H9 (cell line): ENCODE data around the gene CYTH4. TPM values are rescaled to one million over a fixed set of nuclear protein-coding genes. Genes with fewer than 3 reads are reported as not detected.

Source experiments
- DNase-seq: peaks from one replicate; pipeline ENCODE4 v3.0.0-alpha.2; 2017
- H2AFZ ChIP-seq: one replicate; pipeline ENCODE4 v1.6.1; 2013; ENCODE audit warnings: mild to moderate bottlenecking, low read length, control low read depth, moderate library complexity
- H2AK5ac ChIP-seq: 2 replicates; pipeline ENCODE4 v1.6.1; 2013; ENCODE audit warnings: low read length, control low read depth, mixed read lengths; ENCODE audit not compliant: insufficient read length
- H2BK120ac ChIP-seq: one replicate; pipeline ENCODE4 v1.6.1; 2013; ENCODE audit warnings: low read depth, mild to moderate bottlenecking, low read length, control low read depth, inconsistent platforms; ENCODE audit not compliant: poor library complexity, severe bottlenecking
- H2BK12ac ChIP-seq: 2 replicates; pipeline ENCODE4 v1.6.1; 2013; ENCODE audit warnings: low read length, control low read depth, mixed read lengths, low read depth; ENCODE audit not compliant: insufficient read length
- H2BK15ac ChIP-seq: 2 replicates; pipeline ENCODE4 v1.6.1; 2013; ENCODE audit warnings: low read depth, low read length, control low read depth
- H2BK20ac ChIP-seq: one replicate; pipeline ENCODE4 v1.6.1; 2013; ENCODE audit warnings: low read depth, mild to moderate bottlenecking, low read length, control low read depth, inconsistent platforms; ENCODE audit not compliant: poor library complexity, severe bottlenecking
- H2BK5ac ChIP-seq: 2 replicates; pipeline ENCODE4 v1.6.1; 2013; ENCODE audit warnings: low read length, control low read depth, mixed read lengths; ENCODE audit not compliant: insufficient read length
- H3K14ac ChIP-seq: 2 replicates; pipeline ENCODE4 v1.6.1; 2013; ENCODE audit warnings: low read length, control low read depth; ENCODE audit not compliant: insufficient read depth
- H3K18ac ChIP-seq: 2 replicates; pipeline ENCODE4 v1.6.1; 2013; ENCODE audit warnings: low read depth, mild to moderate bottlenecking, mixed read lengths, low read length, control low read depth; ENCODE audit not compliant: insufficient read length
- H3K23ac ChIP-seq: 2 replicates; pipeline ENCODE4 v1.6.1; 2013; ENCODE audit warnings: low read length, control low read depth, mixed read lengths, low read depth; ENCODE audit not compliant: insufficient read length
- H3K23me2 ChIP-seq: 2 replicates; pipeline ENCODE4 v1.6.1; 2013; ENCODE audit warnings: low read depth, mild to moderate bottlenecking, mixed read lengths, low read length, control low read depth; ENCODE audit not compliant: insufficient read length, poor library complexity, severe bottlenecking
- H3K27ac ChIP-seq: 2 replicates; pipeline ENCODE4 v1.5.1; 2013; ENCODE audit warnings: low read length, control low read depth, mixed read lengths, low read depth; ENCODE audit not compliant: insufficient read length
- H3K27me3 ChIP-seq: 2 replicates; pipeline ENCODE4 v1.6.1; 2013; ENCODE audit warnings: low read length, control low read depth, inconsistent platforms; ENCODE audit not compliant: insufficient read depth
- H3K4ac ChIP-seq: 2 replicates; pipeline ENCODE4 v1.6.1; 2013; ENCODE audit warnings: low read depth, mild to moderate bottlenecking, control low read depth, inconsistent platforms, low read length, moderate library complexity
- H3K4me1 ChIP-seq: 2 replicates; pipeline ENCODE4 v1.6.1; 2013; ENCODE audit warnings: low read length, control low read depth, inconsistent platforms; ENCODE audit not compliant: insufficient read depth
- H3K4me2 ChIP-seq: 2 replicates; pipeline ENCODE4 v1.6.1; 2013; ENCODE audit warnings: low read length, control low read depth, mixed read lengths; ENCODE audit not compliant: insufficient read length, insufficient read depth
- H3K56ac ChIP-seq: 2 replicates; pipeline ENCODE4 v1.6.1; 2013; ENCODE audit warnings: low read depth, mild to moderate bottlenecking, mixed read lengths, low read length, control low read depth; ENCODE audit not compliant: insufficient read length
- H3K79me1 ChIP-seq: 2 replicates; pipeline ENCODE4 v1.6.1; 2013; ENCODE audit warnings: low read depth, mild to moderate bottlenecking, moderate library complexity, low read length, control low read depth, inconsistent platforms; ENCODE audit not compliant: insufficient read depth, poor library complexity, severe bottlenecking
- H3K79me2 ChIP-seq: 2 replicates; pipeline ENCODE4 v1.6.1; 2013; ENCODE audit warnings: low read length, control low read depth, inconsistent platforms; ENCODE audit not compliant: insufficient read depth
- H3K9ac ChIP-seq: 2 replicates; pipeline ENCODE4 v1.6.1; 2013; ENCODE audit warnings: low read length, control low read depth, mixed read lengths; ENCODE audit not compliant: insufficient read length; ENCODE audit errors: extremely low read depth
- H3K9me3 ChIP-seq: one replicate; pipeline ENCODE4 v1.6.1; 2013; ENCODE audit warnings: low read depth, low read length, inconsistent platforms; ENCODE audit not compliant: control insufficient read depth
- H3T11ph ChIP-seq: one replicate; pipeline ENCODE4 v1.6.1; 2013; ENCODE audit warnings: mild to moderate bottlenecking, low read length, control low read depth, inconsistent platforms
- H4K20me1 ChIP-seq: one replicate; pipeline ENCODE4 v1.6.1; 2013; ENCODE audit not compliant: control insufficient read depth, insufficient read length, insufficient read depth
- H4K5ac ChIP-seq: 2 replicates; pipeline ENCODE4 v1.6.1; 2013; ENCODE audit warnings: low read depth, mild to moderate bottlenecking, mixed read lengths, low read length, control low read depth; ENCODE audit not compliant: insufficient read length
- H4K8ac ChIP-seq: replicated peaks from 2 replicates; pipeline ENCODE4 v1.6.1; 2013; ENCODE audit warnings: low read length, control low read depth, mixed read lengths, low read depth; ENCODE audit not compliant: insufficient read length
- H4K91ac ChIP-seq: 2 replicates; pipeline ENCODE4 v1.6.1; 2013; ENCODE audit warnings: low read depth, mild to moderate bottlenecking, moderate library complexity, mixed read lengths, low read length, control low read depth; ENCODE audit not compliant: insufficient read length
- H3K27ac Mint-ChIP-seq, 3 experiments: 2 replicates in 2 of 3; 3 replicates in 1 of 3; pipeline ENCODE4 v1.8.0; 2020 to 2021; ENCODE audit warnings: mixed read lengths in 3 of 3, mild to moderate bottlenecking in 1 of 3, moderate library complexity in 1 of 3
- H3K27me3 Mint-ChIP-seq: 2 replicates; pipeline ENCODE4 v1.8.0; 2021; ENCODE audit warnings: low read depth, mild to moderate bottlenecking, moderate library complexity, mixed read lengths
- H3K36me3 Mint-ChIP-seq, 3 experiments: 2 replicates in 2 of 3; 3 replicates in 1 of 3; pipeline ENCODE4 v1.8.0; 2020 to 2021; ENCODE audit warnings: low read depth in 3 of 3, mixed read lengths in 3 of 3; ENCODE audit not compliant: insufficient read depth in 1 of 3
- H3K4me1 Mint-ChIP-seq, 2 experiments: 2 replicates each; pipeline ENCODE4 v1.8.0; 2020; ENCODE audit warnings: mixed read lengths in 2 of 2
- H3K4me3 Mint-ChIP-seq, 2 experiments: 2 replicates in 1 of 2; 3 replicates in 1 of 2; pipeline ENCODE4 v1.8.0; 2020 to 2021; ENCODE audit warnings: mild to moderate bottlenecking in 2 of 2, mixed read lengths in 2 of 2, moderate library complexity in 1 of 2
- H3K9me3 Mint-ChIP-seq, 2 experiments: 2 replicates in 1 of 2; 3 replicates in 1 of 2; pipeline ENCODE4 v1.8.0; 2020; ENCODE audit warnings: mild to moderate bottlenecking in 2 of 2, mixed read lengths in 2 of 2, moderate library complexity in 1 of 2
- WGBS: extraction: QIAGEN DNeasy Blood & Tissue Kit; methylation state at CpG from one replicate; pipeline ENCODE4 v1.1.7; 2013; ENCODE audit warnings: missing lambda C conversion rate, low lambda C conversion rate, mixed read lengths; ENCODE audit not compliant: insufficient read length; ENCODE audit errors: extremely low coverage; 5-methylcytosine and 5-hydroxymethylcytosine counted together
- total RNA-seq: library from RNA; stranded (reverse); gene quantifications from 2 replicates; pipeline ENCODE4 v1.2.1, GENCODE V29; 2021
- TF ChIP-seq, protein P1 (sequence below): fragments of 200-600 bp; sonication (generic); conservative IDR thresholded peaks from 3 replicates; pipeline ENCODE4 v1.8.0; 2021; ENCODE audit warnings: antibody characterized with exemption, mild to moderate bottlenecking

Gene CYTH4
- total RNA-seq, 1 experiment from 2014 or later = not detected

GRCh38 chr22:37314315-37315074 is 32.2 kb downstream of the CYTH4 start:
- no peak overlapping the region for H3K14ac ChIP-seq
- H2BK5ac ChIP-seq = no peak overlapping the region
- Mint-ChIP-seq H3K4me3 (no peak overlapping the region), H3K27ac (no peak overlapping the region), H3K36me3 (no peaks in the 10 kb centered on the region), H3K9me3 (no peaks in the 10 kb centered on the region; a peak in 1 of 5 replicates), H3K27me3 (peaks cover 28% of the 10 kb centered on the region), H3K4me1 (peaks cover 23 to 30% of the 10 kb centered on the region in 2 experiments)
- TF ChIP-seq, protein P1, sequence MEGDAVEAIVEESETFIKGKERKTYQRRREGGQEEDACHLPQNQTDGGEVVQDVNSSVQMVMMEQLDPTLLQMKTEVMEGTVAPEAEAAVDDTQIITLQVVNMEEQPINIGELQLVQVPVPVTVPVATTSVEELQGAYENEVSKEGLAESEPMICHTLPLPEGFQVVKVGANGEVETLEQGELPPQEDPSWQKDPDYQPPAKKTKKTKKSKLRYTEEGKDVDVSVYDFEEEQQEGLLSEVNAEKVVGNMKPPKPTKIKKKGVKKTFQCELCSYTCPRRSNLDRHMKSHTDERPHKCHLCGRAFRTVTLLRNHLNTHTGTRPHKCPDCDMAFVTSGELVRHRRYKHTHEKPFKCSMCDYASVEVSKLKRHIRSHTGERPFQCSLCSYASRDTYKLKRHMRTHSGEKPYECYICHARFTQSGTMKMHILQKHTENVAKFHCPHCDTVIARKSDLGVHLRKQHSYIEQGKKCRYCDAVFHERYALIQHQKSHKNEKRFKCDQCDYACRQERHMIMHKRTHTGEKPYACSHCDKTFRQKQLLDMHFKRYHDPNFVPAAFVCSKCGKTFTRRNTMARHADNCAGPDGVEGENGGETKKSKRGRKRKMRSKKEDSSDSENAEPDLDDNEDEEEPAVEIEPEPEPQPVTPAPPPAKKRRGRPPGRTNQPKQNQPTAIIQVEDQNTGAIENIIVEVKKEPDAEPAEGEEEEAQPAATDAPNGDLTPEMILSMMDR = no peak
- H2BK12ac ChIP-seq = no peak overlapping the region
- H3K18ac ChIP-seq = no peak overlapping the region
- H2BK15ac ChIP-seq = no peak overlapping the region
- H4K8ac ChIP-seq = no peak overlapping the region
- H3K9ac ChIP-seq = no peak overlapping the region
- no peak overlapping the region for H3K56ac ChIP-seq
- H2AFZ ChIP-seq = no peak overlapping the region
- no peaks in the 10 kb centered on the region for H4K20me1 ChIP-seq
- H3T11ph ChIP-seq = no peak overlapping the region
- WGBS = no CpG with 5 or more reads among the region's 16 CpGs
- no peak overlapping the region for H3K27ac ChIP-seq
- H3K4me2 ChIP-seq = no peak overlapping the region
- no peak overlapping the region for H2AK5ac ChIP-seq
- H3K23me2 ChIP-seq = no peaks in the 10 kb centered on the region
- H3K23ac ChIP-seq = no peak overlapping the region
- H3K79me2 ChIP-seq = no peaks in the 10 kb centered on the region
- no peak overlapping the region for H2BK120ac ChIP-seq
- no peak overlapping the region for H4K91ac ChIP-seq
- no peak overlapping the region for H4K5ac ChIP-seq
- H3K27me3 ChIP-seq = no peaks in the 10 kb centered on the region
- H3K79me1 ChIP-seq = no peaks in the 10 kb centered on the region
- H3K9me3 ChIP-seq = no peaks in the 10 kb centered on the region
- H2BK20ac ChIP-seq = no peak overlapping the region
- no peak for DNase-seq
- no peak overlapping the region for H3K4ac ChIP-seq
- H3K4me1 ChIP-seq = no peaks in the 10 kb centered on the region; the same call in 1 of the 2 replicates
